ENCODE results near the gene TSPAN14.
"Not testable (repeated sequence)": the region's sequence is repeated elsewhere in the genome, so short reads cannot be mapped to it uniquely, and the experiment has no call there.

Gene TSPAN14

DNA sequence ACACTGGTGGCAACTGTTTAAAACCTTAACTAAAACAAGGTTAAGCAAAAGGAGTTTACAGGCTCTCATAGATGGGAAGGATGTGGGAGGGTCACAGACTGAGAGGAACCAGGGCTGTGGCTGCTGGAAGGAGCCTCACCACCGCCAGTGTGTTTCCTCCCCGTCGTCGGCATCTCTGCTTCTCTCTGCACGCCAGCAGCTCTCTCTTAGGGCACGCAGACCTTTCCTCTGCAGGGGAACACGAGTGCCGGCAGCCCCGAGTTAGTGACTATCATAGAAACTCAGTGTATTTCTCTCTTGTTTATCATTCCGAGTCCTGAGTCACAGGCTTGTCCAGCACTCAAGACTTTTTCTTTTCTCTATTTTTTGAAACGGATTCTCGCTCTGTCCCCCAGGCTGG is 75.5 kb downstream of the TSPAN14 start:
- peak; percentile 24 for DNase-seq

GRCh38 chr10:80530251-80530650 is 76.1 kb downstream of the TSPAN14 start:
- peak; percentile 22 for DNase-seq

- no peak for DNase-seq
Measured at GRCh38 chr10:80530816-80531215, 76.7 kb downstream of the TSPAN14 start.

- no peak for DNase-seq
Measured at GRCh38 chr10:80532571-80532970, 78.5 kb downstream of the TSPAN14 start.

DNA sequence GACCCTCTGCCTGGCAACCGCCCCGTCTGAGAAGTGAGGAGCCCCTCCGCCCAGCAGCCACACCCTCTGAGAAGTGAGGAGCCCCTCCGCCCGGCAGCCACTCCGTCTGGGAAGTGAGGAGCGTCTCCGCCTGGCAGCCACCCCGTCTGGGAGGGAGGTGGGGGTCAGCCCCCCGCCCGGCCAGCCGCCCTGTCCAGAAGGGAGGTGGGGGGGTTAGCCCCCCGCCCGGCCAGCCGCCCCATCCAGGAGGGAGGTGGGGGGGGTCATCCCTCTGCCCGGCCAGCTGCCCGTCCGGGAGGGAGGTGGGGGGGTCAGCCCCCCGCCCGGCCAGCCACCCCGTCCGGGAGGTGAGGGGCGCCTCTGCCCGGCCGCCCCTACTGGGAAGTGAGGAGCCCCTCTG is 79.9 kb downstream of the TSPAN14 start:
- DNase-seq: not testable (repeated sequence)

DNA sequence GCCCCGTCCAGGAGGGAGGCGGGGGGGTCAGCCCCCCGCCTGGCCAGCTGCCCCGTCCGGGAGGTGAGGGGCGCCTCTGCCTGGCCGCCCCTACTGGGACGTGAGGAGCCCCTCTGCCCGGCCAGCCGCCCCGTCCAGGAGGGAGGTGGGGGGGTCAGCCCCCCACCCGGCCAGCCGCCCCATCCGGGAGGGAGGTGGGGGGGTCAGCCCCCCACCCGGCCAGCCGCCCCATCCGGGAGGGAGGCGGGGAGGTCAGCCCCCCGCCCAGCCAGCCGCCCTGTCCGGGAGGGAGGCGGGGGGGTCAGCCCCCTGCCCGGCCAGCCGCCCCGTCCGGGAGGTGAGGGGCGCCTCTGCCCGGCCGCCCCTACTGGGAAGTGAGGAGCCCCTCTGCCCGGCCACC is 80.5 kb downstream of the TSPAN14 start:
- not testable (repeated sequence) for DNase-seq

DNA sequence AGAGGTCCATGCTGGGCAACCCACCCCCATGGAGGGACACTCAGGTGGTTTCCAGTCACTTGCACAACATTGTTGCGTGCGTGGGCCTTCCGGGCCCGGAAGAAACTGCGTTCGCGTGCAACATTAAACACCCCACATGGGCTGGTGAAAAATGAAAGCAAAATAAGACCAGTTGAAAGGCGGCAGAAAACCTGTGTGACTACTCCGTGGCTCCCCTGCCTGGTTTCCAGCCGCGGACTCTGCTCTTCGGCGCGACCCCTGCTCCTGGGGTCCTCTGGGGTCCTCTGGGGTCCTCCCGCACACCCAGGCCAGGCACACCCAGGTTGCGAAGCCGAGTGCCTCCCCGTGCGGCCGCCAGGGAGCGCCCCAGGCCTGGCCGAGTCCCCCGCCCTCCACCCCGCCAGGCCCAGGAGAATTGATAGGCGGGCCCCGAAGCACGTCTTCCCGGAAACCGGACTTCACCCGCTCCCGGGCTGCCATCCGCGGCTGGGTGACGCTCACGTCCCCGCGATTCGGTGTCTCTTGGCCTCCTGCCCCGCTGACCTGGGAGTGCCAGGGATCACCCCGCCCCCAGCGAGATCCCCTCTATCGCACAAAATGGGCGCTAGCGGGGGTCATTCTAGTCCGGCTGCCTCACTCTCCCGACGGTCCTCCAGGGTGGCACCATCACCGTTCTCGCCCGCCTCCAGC is 81.7 kb downstream of the TSPAN14 start:
- DNase-seq: peak; percentile 60

DNA sequence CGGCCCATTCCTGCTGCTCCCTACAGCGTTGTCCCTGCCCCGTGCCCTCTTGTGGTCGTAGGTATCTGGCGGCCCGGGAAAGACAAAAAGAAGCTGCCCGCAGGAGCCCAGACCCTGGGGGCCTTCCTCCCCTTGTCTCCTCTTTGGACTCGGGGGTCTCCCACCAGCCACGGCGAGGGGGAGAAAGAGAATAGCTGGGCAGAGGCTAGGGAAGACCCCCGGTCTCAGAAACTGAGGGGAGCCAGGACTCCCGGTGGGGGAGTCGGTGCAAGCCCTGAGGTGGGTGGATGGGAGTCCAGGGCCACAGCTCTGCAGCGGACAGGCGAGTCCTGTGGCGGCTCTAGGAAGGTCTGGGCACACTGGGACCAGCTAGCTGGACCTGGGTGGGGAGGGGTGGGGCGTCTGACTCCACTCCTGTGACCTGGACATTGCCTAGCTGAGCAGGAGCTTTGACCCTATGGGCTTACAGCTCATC is 82.3 kb downstream of the TSPAN14 start:
- no peak for DNase-seq

GRCh38 chr10:80537086-80537735 is 83.1 kb downstream of the TSPAN14 start:
- no peak for DNase-seq

- DNase-seq: no peak
Measured at GRCh38 chr10:80537736-80538480, 83.8 kb downstream of the TSPAN14 start, which contains the start of gene SH2D4B. Gene SH2D4B, plus strand, starts transcription at chr10:80537902. Its CDS starts 430 bp downstream, at chr10:80538332.

DNA sequence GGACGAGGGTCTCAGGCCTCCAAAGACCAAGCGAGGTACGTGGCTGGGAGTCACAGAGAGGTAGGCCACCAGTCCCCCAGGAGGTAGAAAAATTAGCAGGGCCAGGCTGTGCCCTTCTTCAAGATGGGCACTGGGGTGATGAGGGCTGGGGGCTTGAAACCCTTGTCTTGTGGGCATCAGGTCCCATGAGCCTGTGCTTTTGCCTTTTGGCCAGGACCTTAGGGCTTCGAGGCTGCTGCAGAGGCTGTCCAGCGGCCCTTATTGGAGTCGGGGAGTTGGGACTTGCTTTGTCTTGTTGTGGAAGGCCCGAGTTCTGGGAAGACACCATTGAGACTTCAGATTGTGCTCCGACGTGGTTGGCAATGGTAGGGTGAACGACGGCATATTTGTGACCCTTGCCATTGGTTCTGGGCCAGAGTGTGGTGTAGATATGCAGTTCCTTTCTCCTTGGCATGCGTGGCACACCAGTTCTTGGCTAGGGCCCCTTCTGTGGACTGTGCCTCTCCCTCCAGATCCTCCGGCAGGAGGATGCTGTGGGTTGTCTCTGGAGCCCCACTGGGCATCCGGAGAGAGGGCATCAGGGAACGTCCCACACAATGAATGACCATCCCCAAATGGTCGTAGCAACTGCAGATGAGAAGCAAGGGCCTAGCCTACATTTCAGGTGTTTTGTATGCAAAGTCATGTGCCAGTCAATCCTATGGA is 84.5 kb downstream of the TSPAN14 start:
- DNase-seq: no peak

GRCh38 chr10:80539421-80540031 is 85.4 kb downstream of the TSPAN14 start:
- no peak for DNase-seq

DNA sequence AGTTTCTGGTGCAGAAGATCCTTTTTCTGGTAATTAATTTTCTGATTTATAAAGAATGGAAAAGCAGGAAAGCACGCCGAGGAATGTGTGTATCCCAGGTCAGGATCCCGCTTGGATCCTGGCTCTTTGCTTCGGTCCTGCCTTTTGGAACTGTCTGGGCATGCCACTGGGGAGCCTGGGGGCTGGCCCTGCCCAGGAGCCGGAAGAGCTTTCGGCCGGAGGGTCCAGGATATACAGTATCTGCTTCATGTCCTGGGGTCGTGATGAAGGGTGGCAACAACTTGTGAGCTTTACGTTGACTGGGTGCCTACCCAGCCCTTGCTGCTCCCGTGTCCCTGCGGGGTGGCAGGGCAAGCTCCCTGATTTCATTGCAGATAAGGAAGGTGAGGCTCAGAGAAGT is 86.0 kb downstream of the TSPAN14 start:
- no peak for DNase-seq

GRCh38 chr10:80540618-80540980 is 86.5 kb downstream of the TSPAN14 start:
- no peak for DNase-seq

- no peak for DNase-seq
Measured at GRCh38 chr10:80540981-80541750, 87.1 kb downstream of the TSPAN14 start.

DNA sequence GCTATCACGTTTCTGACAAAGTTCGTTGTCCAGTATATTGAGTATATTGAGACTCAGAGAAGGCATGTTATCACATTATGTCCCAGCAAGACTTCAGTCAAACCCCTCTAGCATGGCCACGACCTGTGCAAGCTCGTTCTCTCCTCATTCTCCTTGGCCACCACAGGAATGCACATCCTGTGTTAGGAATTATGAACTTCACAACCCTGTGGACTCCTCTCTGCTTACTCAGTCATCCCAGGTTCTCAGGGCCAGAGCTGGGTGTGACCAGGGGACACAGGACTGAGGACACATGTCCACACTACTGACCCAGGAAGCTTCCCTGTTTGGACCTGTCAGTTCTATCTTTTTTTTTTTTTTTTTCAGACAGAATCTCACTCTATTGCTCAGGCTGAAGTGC is 87.9 kb downstream of the TSPAN14 start:
- no peak for DNase-seq

- no peak for DNase-seq
Measured at GRCh38 chr10:80542652-80543318, 88.7 kb downstream of the TSPAN14 start.

DNA sequence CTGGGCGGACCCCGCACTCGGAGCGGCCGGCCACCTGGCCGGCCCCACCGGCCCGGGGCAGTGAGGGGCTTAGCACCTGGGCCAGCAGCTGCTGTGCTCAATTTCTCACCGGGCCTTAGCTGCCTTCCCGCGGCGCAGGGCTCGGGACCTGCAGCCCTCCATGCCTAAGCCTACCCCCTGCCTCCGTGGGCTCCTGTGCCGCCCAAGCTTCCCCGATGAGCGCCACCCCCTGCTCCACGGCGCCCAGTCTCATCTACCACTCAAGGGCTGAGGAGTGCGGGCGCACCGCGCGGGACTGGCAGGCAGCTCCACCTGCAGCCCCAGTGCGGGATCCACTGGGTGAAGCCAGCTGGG is 89.2 kb downstream of the TSPAN14 start:
- not testable (repeated sequence) for DNase-seq

- no peak for DNase-seq
Measured at GRCh38 chr10:80544316-80544953, 90.3 kb downstream of the TSPAN14 start.

- no peak for DNase-seq
Measured at GRCh38 chr10:80545258-80545881, 91.3 kb downstream of the TSPAN14 start.
